NCI-H226 (cell line): ENCODE measurements around the gene NCKAP5.

ENCODE experiments used
- DNase-seq: peaks from one replicate; pipeline ENCODE4 v3.0.0-alpha.2; 2015

NCKAP5 gene

GRCh38 chr2:132975193-132976105 is 592.8 kb downstream of the NCKAP5 start:
- no peak for DNase-seq

- no peak for DNase-seq
These were observed 593.7 kb downstream of the NCKAP5 start for GRCh38 chr2:132974467-132975095.

- no peak for DNase-seq
These were observed 596.8 kb downstream of the NCKAP5 start for GRCh38 chr2:132971310-132972061.

GRCh38 chr2:132969371-132969985 is 598.8 kb downstream of the NCKAP5 start:
- no peak for DNase-seq

- no peak for DNase-seq
These were observed 602.8 kb downstream of the NCKAP5 start for GRCh38 chr2:132965460-132965859.

- no peak for DNase-seq
These were observed 605.1 kb downstream of the NCKAP5 start for GRCh38 chr2:132963161-132963560.

GRCh38 chr2:132958887-132959286 is 609.4 kb downstream of the NCKAP5 start:
- DNase-seq = no peak

- DNase-seq = no peak
These were observed 612.2 kb downstream of the NCKAP5 start for GRCh38 chr2:132955871-132956615.

- DNase-seq = no peak
These were observed 614.5 kb downstream of the NCKAP5 start for GRCh38 chr2:132953771-132954170.

GRCh38 chr2:132951008-132951714 is 617.1 kb downstream of the NCKAP5 start:
- no peak for DNase-seq

GRCh38 chr2:132949108-132949507 is 619.2 kb downstream of the NCKAP5 start:
- no peak for DNase-seq

GRCh38 chr2:132948211-132948610 is 620.1 kb downstream of the NCKAP5 start:
- DNase-seq = no peak

- DNase-seq = no peak
These were observed 624.4 kb downstream of the NCKAP5 start for GRCh38 chr2:132943829-132944228.

- no peak for DNase-seq
These were observed 626.8 kb downstream of the NCKAP5 start for GRCh38 chr2:132941296-132942020.

- no peak for DNase-seq
These were observed 630.6 kb downstream of the NCKAP5 start for GRCh38 chr2:132937629-132938028.

GRCh38 chr2:132936791-132937190 is 631.5 kb downstream of the NCKAP5 start:
- no peak for DNase-seq

- no peak for DNase-seq
These were observed 632.0 kb downstream of the NCKAP5 start for GRCh38 chr2:132936261-132936660.

GRCh38 chr2:132929786-132930185 is 638.5 kb downstream of the NCKAP5 start:
- no peak for DNase-seq

GRCh38 chr2:132923787-132924186 is 644.5 kb downstream of the NCKAP5 start:
- no peak for DNase-seq

GRCh38 chr2:132915812-132916549 is 652.3 kb downstream of the NCKAP5 start:
- no peak for DNase-seq
